Fibroblast of peridontal ligament (primary cell): ENCODE results near the gene ENTPD7.
"Not testable (repeated sequence)": the region's sequence is repeated elsewhere in the genome, so short reads cannot be mapped to it uniquely, and the experiment has no call there.

Source experiments
- DNase-seq: peaks from one replicate; pipeline ENCODE4 v3.0.0-alpha.2; 2010; ENCODE audit errors: extremely low read depth

ENTPD7 gene

DNA sequence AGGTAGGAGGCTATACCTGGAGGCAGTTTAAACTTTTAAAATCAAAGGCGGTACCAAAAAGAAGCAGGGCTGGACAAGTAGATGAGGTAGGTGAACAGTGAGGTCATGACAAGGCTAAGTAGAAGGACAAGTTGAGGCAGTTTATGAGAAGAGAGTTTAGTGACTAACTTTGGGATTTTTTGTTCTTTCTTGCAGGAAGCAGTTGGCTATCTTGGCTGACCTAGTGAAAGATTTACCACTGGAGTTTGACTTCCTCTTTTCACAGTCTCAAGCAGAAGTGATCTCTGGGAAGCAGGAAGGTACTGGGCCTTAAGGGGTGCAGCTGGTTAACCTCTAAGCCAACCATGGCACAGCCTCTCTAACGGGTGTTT is 26.3 kb downstream of the ENTPD7 start:
- no peak for DNase-seq

- no peak for DNase-seq
These were observed 30.2 kb downstream of the ENTPD7 start for GRCh38 chr10:99689461-99689860.

DNA sequence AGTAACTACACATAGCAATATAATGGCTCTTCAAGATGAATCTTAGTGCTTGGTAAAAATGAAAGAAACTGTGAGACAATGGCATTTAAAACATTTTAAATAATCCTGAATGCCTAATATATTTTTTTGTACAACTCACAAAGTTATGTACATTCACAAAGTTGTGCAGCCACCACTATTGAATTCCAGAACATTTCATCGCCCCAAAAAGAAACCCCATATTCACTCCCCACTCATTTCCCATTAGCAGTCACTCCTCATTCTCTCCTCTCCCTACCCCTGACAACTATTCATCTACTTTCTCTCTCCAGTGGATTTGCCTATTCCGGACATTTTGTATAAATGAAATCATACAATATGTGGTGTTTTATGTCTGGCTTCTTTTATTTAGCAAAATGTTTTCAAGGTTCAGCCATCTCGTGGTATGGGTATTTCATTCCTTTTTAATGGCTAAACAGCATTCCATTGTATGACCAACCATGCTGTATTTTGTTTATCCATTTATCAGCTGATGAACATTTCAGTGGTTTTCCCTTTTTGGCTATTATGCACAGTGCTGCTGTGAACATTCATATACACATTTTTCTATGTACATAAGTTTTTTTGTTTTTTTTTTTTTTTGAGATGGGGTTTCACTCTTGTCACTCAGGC is 34.7 kb downstream of the ENTPD7 start:
- DNase-seq: peak; percentile 93

DNA sequence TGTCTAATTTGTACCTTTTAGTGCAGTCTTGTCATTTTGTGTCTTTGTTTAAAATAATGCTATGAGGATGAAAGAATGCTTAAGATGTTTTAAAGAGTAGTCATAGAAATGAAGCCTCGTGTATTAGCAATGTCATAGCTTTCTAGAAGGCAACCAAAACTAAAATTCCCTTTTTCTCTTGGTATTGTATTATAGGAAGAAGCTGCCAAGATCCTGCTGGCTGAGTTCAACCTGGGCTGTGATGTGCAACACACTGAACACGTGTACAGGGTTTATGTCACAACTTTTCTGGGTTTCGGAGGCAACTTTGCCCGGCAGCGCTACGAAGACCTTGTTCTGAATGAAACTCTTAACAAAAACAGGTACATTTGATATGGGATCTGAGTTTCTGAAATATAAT is 36.5 kb downstream of the ENTPD7 start:
- peak; percentile 51 for DNase-seq

DNA sequence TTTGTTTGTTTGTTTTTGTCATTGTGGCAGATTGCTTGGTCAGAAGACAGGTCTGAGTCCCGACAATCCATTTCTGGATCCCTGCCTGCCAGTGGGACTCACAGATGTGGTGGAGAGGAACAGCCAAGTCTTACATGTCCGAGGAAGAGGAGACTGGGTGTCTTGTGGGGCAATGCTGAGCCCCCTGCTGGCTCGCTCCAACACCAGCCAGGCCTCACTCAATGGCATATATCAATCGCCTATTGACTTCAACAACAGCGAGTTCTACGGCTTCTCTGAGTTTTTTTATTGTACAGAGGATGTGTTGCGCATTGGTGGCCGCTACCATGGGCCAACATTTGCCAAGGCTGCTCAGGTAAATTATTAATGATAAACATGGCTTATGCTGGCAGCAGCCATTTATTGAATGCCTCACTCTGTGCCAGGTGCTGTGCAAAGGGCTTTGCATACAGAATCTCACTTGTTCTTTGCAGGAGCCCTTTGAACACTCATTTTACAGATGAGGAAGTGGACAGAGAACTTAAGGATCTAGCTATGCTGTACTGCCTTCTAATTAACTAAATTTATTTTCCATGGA is 39.3 kb downstream of the ENTPD7 start:
- DNase-seq: no peak

- peak; percentile 71 for DNase-seq
These were observed 41.3 kb downstream of the ENTPD7 start for GRCh38 chr10:99700649-99701048.

GRCh38 chr10:99708428-99709012 is 49.2 kb downstream of the ENTPD7 start:
- peak; percentile 55 for DNase-seq

GRCh38 chr10:99709480-99710229 is 50.3 kb downstream of the ENTPD7 start:
- peak; percentile 70 for DNase-seq

- DNase-seq: peak; percentile 88
These were observed 51.9 kb downstream of the ENTPD7 start for GRCh38 chr10:99711129-99711719.

DNA sequence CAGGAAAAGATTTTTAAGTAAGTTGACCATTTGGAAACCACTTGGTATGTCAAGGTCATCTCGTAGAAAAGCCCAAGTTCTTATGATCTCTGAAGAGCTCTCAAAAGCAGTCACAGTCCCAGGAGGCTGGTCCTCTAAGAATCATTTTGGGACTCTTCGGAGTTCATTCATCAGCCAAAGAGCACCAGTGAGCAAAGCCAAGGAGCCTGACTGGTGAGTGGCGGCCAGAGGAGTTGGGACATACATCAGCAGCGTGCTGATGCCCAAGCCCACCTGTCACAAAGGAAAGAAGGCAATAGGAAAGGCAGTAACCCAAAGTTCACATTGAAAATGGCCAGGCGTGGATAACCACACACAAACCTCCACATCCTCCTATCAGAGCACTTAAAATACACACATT is 55.1 kb downstream of the ENTPD7 start:
- no peak for DNase-seq

DNA sequence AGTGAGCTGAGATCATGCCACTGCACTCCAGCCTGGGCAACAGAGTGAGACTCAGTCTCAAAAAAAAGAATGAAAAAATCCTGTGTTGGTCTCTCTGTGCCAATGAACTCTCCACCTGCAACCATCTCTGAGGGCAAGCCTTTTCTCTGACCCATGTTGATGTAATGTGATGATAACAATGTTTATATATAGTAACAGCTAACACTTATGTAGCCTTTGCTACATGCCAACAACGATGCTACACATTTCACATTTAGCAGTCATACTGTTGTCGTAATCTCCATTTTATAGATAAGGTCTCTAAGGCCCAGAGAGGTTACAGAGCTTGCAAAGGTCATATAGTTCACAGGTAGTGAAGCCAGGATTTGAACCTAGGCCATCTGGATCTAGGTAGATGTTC is 61.1 kb downstream of the ENTPD7 start:
- DNase-seq: no peak

DNA sequence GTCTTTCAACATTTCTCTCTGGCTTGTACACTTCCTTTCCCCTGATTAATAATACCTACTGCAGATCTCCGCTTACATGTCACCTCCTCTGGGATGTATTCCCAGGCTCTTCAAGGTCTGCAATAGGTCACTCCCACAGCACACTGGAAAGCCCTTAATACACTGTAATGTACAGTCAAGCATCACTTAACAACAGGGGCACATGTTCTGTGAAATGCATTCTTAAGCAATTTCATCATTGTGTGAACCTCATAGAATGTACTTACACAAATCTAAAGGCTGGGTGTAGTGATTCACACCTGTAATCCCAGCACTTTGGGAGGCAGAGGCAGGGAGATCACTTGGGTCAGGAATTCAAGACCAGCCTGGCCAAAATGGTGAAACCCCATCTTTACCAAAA is 70.7 kb downstream of the ENTPD7 start:
- no peak for DNase-seq

DNA sequence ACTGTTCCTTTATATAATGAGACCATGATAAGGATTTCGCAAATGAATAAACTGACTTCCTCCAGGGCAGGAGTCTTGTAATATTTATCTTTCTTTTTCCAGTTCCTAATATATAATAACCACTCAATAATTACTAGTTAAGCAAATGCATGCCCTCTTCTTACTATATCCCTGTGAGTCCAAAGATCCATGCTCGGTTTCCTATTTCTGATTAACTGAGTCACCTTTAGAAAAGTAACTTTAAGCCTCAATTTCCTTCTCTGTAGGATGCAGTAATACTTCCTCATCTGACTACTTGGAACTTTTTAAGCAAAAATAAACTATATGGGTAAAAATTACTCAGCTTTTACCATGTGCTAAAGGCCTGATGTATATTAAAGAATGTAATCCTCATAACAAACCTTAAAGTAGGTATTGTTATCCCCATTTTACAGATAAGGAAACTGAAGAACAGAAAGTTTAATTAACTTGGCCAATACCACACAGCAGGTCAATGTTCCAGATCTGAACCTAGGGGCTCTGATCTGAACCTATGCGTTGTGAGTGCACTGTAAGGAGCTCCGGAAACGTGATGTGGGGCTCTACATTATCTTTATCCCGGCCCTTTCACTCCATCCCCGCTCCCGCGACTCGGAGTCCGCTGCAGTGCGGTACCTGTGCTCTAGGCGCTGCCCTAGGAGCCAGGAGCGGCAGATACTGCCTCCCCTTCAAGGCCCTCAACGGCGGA is 72.2 kb downstream of the ENTPD7 start:
- DNase-seq: no peak

DNA sequence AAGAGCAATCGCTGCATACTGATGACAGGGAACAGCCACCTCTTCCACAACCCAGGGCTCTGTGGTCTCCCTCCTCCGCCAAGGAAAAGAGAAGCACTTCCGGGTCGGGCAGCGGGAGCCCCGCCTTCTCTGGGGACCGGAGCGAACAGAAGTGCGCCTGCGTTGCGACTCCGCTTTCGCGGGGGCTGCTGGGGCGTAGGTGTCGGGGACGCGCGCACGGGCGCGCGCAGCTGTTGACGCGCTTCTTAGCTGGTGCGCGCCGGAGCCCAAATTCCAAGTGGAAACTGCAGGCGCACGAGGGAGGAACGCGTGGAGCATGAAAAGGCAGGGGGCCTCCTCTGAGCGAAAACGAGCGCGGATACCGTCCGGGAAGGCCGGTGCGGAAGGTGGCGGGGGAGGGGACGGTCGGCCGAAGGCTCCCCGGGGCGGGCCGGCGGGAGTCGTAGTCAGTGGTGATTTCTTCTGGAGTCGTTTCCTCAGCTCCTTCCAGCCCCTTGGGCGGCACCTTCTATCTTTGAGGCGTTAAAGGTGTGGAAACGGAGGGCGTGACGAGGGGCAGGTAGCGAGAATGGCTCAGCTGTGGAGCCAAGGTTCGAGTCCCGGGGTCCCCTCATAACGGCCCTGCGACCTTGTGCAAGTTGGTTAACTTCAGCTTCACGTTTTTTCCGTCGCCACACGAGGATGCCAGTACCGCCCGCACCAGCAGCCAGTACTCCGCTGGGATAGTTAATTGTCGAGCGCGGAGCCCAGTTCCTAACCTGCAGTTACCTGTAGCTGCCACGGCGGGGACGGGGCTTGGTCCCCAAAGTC is 72.9 kb downstream of the ENTPD7 start, which contains the start of the genes COX15 and CUTC:
Gene COX15, minus strand, starts transcription at position 95 of the 810 bp plus-strand sequence. Its CDS starts 78 bp downstream, at position 17.
Gene CUTC, plus strand, starts transcription at position 202 of the 810 bp plus-strand sequence. Its CDS starts 115 bp downstream, at position 317.
- DNase-seq: peak; percentile 95

- no peak for DNase-seq
These were observed 74.1 kb downstream of the ENTPD7 start for GRCh38 chr10:99733366-99733765.

DNA sequence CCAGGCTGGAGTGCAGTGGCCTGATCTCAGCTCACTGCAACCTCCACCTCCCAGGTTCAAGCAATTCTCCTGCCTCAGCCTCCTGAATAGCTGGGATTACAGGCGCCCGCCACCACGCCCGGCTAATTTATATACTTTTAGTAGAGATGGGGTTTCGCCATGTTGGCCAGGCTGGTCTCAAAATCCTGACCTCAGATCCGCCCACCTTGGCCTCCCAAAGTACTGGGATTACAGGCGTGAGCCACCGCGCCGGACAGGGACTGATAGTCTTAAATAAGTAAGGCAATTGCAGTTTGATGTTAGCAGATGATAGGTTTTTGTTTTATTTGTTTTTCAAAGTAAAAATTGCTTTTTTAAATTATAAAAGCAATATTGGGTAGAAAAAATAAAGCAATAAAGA is 74.8 kb downstream of the ENTPD7 start:
- not testable (repeated sequence) for DNase-seq

- no peak for DNase-seq
These were observed 81.0 kb downstream of the ENTPD7 start for GRCh38 chr10:99740260-99740659.

DNA sequence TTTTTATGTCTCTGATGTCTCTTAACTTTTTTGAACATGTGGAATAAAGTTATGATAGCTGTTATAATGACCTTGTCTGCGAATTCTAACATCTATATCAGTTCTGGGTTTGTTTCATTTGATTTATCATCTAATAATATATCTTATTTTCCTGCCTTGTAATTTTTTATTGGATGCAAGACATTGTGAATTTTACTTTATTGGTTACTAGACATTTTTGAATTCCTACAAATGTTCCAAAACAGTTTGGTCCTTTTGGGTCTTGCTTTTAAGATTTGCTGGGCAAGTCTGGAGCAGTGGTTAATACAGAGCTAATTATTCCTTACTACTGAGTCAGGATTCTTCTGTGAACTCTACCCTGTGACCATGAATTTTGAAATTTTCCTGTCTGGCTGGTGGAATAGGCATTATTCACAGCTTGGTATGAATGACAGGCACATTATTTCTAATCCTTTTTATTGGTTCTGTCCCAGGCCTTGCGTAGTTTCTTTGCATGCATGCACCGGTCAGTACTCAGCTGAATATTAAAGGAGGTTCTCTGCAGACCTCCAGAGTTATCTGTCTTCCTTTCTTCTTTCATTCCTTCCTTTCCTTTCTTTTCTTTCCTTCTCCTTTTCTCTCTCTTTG is 81.7 kb downstream of the ENTPD7 start:
- DNase-seq: no peak

GRCh38 chr10:99742254-99742653 is 82.9 kb downstream of the ENTPD7 start:
- DNase-seq: peak; percentile 89

GRCh38 chr10:99742701-99743100 is 83.4 kb downstream of the ENTPD7 start:
- peak; percentile 76 for DNase-seq
